Activated T-cell treated with anti-CD3 and anti-CD28 coated beads, Interleukin-2, amount 50 U/mL, for 72 hours (primary cell): ENCODE results near the gene RPS26. TPM values are rescaled to one million over a fixed set of nuclear protein-coding genes. Genes with fewer than 3 reads are reported as not detected.
"Not testable (repeated sequence)": the region's sequence is repeated elsewhere in the genome, so short reads cannot be mapped to it uniquely, and the experiment has no call there.

ENCODE experiments used
- ATAC-seq, 2 donors: fragments of 150-1000 bp; cut with Tn5 transposase; replicated peaks in 1 of 2; 2 replicates each; pipeline ENCODE4 v1.10.0; 2021; ENCODE audit warnings: moderate library complexity in 2 of 2, mild to moderate bottlenecking in 1 of 2
- DNase-seq, 2 donors: peaks; one replicate each; pipeline ENCODE4 v3.0.0; 2021 to 2022; ENCODE audit warnings: mixed read lengths in 1 of 2
- H3K27ac Mint-ChIP-seq: one replicate; pipeline ENCODE4 v1.8.0; 2022; ENCODE audit warnings: mild to moderate bottlenecking, moderate library complexity, mixed read lengths
- H3K27me3 Mint-ChIP-seq: one replicate; pipeline ENCODE4 v1.8.0; 2022; ENCODE audit warnings: low read depth, mixed read lengths
- H3K36me3 Mint-ChIP-seq, 2 donors: one replicate each; pipeline ENCODE4 v1.8.0; 2022; ENCODE audit warnings: mixed read lengths in 2 of 2, mild to moderate bottlenecking in 1 of 2; ENCODE audit not compliant: insufficient read depth in 2 of 2
- H3K4me1 Mint-ChIP-seq: one replicate; pipeline ENCODE4 v1.8.0; 2022; ENCODE audit warnings: low read depth, mixed read lengths
- H3K4me3 Mint-ChIP-seq, 2 donors: one replicate each; pipeline ENCODE4 v1.8.0; 2022; ENCODE audit warnings: mild to moderate bottlenecking in 2 of 2, mixed read lengths in 2 of 2, moderate library complexity in 2 of 2
- H3K9me3 Mint-ChIP-seq, 2 donors: one replicate each; pipeline ENCODE4 v1.8.0; 2022; ENCODE audit warnings: mixed read lengths in 2 of 2
- total RNA-seq, 2 donors: library from RNA; stranded (reverse); gene quantifications; one replicate each; pipeline ENCODE4 v1.2.3, GENCODE V29; 2022

The RPS26 gene
- total RNA-seq, 2 donors from 2014 or later: 23.0 to 28.9 TPM

- H3K4me3 Mint-ChIP-seq: no peak overlapping the region
- H3K27me3 Mint-ChIP-seq: no peaks in the 10 kb centered on the region
- peaks cover 6% of the 10 kb centered on the region for H3K4me1 Mint-ChIP-seq
- H3K27ac Mint-ChIP-seq: no peak overlapping the region
- DNase-seq (no peak), ATAC-seq (no peak)
- H3K36me3 Mint-ChIP-seq: no peaks in the 10 kb centered on the region
- no peaks in the 10 kb centered on the region for H3K9me3 Mint-ChIP-seq
Measured at GRCh38 chr12:56071648-56072047, 29.9 kb downstream of the RPS26 start.

GRCh38 chr12:56074396-56074795, 32.7 kb downstream of the RPS26 start:
- no peak for DNase-seq
- no peaks in the 10 kb centered on the region for H3K4me1 Mint-ChIP-seq
- no peak overlapping the region for H3K27ac Mint-ChIP-seq
- no peak overlapping the region for H3K4me3 Mint-ChIP-seq
- H3K9me3 Mint-ChIP-seq: no peaks in the 10 kb centered on the region
- no peak for ATAC-seq
- H3K27me3 Mint-ChIP-seq: no peaks in the 10 kb centered on the region
- no peaks in the 10 kb centered on the region for H3K36me3 Mint-ChIP-seq

GRCh38 chr12:56077966-56078365, 36.2 kb downstream of the RPS26 start:
- not testable (repeated sequence) for DNase-seq, H3K9me3 Mint-ChIP-seq, ATAC-seq, H3K36me3 Mint-ChIP-seq, H3K4me1 Mint-ChIP-seq, H3K27ac Mint-ChIP-seq
- H3K4me3 Mint-ChIP-seq: peak overlapping the region in 1 of 2 donors; percentile 36
- peaks cover 12% of the 10 kb centered on the region for H3K27me3 Mint-ChIP-seq

GRCh38 chr12:56078427-56078826, 36.7 kb downstream of the RPS26 start:
- ATAC-seq: no peak

GRCh38 chr12:56078931-56079722, 37.4 kb downstream of the RPS26 start:
- H3K27me3 Mint-ChIP-seq: peaks cover 19% of the 10 kb centered on the region
- H3K4me1 Mint-ChIP-seq: peaks cover 4% of the 10 kb centered on the region
- peak; percentile 57 to 65 for ATAC-seq
- no peaks in the 10 kb centered on the region for H3K36me3 Mint-ChIP-seq
- peak overlapping the region; percentile 82 to 88 for H3K4me3 Mint-ChIP-seq
- no peaks in the 10 kb centered on the region for H3K9me3 Mint-ChIP-seq
- DNase-seq: peak; percentile 63 to 64
- no peak overlapping the region for H3K27ac Mint-ChIP-seq

More at GRCh38 chr12:56078427-56078826, 36.7 kb downstream of the RPS26 start:
- Mint-ChIP-seq H3K27ac (no peak overlapping the region), H3K36me3 (no peaks in the 10 kb centered on the region), H3K4me1 (peaks cover 4% of the 10 kb centered on the region), H3K4me3 (peak overlapping the region; percentile 82 to 88), H3K27me3 (peaks cover 12% of the 10 kb centered on the region), H3K9me3 (no peaks in the 10 kb centered on the region)
- DNase-seq: no peak

- ATAC-seq: peak; percentile 88 to 92
- H3K27me3 Mint-ChIP-seq: peaks cover 19% of the 10 kb centered on the region
- H3K36me3 Mint-ChIP-seq: no peaks in the 10 kb centered on the region
- peak; percentile 68 to 78 for DNase-seq
- H3K27ac Mint-ChIP-seq: no peak within 1 kb of the TSS
- no peaks in the 10 kb centered on the region for H3K9me3 Mint-ChIP-seq
- H3K4me1 Mint-ChIP-seq: peaks cover 4% of the 10 kb centered on the region
- peak within 1 kb of the TSS; percentile 82 to 88 for H3K4me3 Mint-ChIP-seq
Measured at GRCh38 chr12:56079723-56080555, 38.2 kb downstream of the RPS26 start, which contains the start of gene ERBB3. TSS of gene ERBB3 (plus strand) at chr12:56080165. CDS start at chr12:56080301, 136 bp downstream.

GRCh38 chr12:56080556-56081138, 38.9 kb downstream of the RPS26 start:
- no peak for DNase-seq
- H3K36me3 Mint-ChIP-seq: no peaks in the 10 kb centered on the region
- no peaks in the 10 kb centered on the region for H3K9me3 Mint-ChIP-seq
- peaks cover 19% of the 10 kb centered on the region for H3K27me3 Mint-ChIP-seq
- H3K4me3 Mint-ChIP-seq: peak overlapping the region; percentile 82 to 88
- no peak overlapping the region for H3K27ac Mint-ChIP-seq
- H3K4me1 Mint-ChIP-seq: peaks cover 4% of the 10 kb centered on the region
- no peak for ATAC-seq

GRCh38 chr12:56081393-56082347, 40.0 kb downstream of the RPS26 start:
- H3K36me3 Mint-ChIP-seq: no peaks in the 10 kb centered on the region
- peaks cover 4% of the 10 kb centered on the region for H3K4me1 Mint-ChIP-seq
- H3K4me3 Mint-ChIP-seq: peak overlapping the region; percentile 3 to 12
- peaks cover 19% of the 10 kb centered on the region for H3K27me3 Mint-ChIP-seq
- DNase-seq: no peak
- peak overlapping the region; percentile 48 for H3K27ac Mint-ChIP-seq
- H3K9me3 Mint-ChIP-seq: no peaks in the 10 kb centered on the region
- ATAC-seq: no peak

GRCh38 chr12:56082382-56082781, 40.7 kb downstream of the RPS26 start:
- Mint-ChIP-seq H3K4me3 (no peak overlapping the region), H3K27me3 (peaks cover 19% of the 10 kb centered on the region), H3K4me1 (peaks cover 4% of the 10 kb centered on the region), H3K9me3 (no peaks in the 10 kb centered on the region), H3K36me3 (no peaks in the 10 kb centered on the region), H3K27ac (no peak overlapping the region)
- DNase-seq (no peak), ATAC-seq (no peak)

GRCh38 chr12:56082967-56083366, 41.2 kb downstream of the RPS26 start:
- Mint-ChIP-seq H3K4me3 (no peak overlapping the region), H3K27me3 (peaks cover 19% of the 10 kb centered on the region), H3K27ac (no peak overlapping the region), H3K4me1 (peaks cover 4% of the 10 kb centered on the region), H3K9me3 (no peaks in the 10 kb centered on the region), H3K36me3 (no peaks in the 10 kb centered on the region)
- ATAC-seq: no peak
- DNase-seq: no peak

GRCh38 chr12:56084958-56085543, 43.3 kb downstream of the RPS26 start:
- DNase-seq: peak; percentile 48 to 59

GRCh38 chr12:56086096-56086495, 44.4 kb downstream of the RPS26 start:
- DNase-seq (no peak), ATAC-seq (no peak)
- no peak overlapping the region for H3K4me3 Mint-ChIP-seq
- H3K27ac Mint-ChIP-seq: no peak overlapping the region
- H3K4me1 Mint-ChIP-seq: no peaks in the 10 kb centered on the region
- no peaks in the 10 kb centered on the region for H3K9me3 Mint-ChIP-seq
- no peaks in the 10 kb centered on the region for H3K36me3 Mint-ChIP-seq
- peaks cover 17% of the 10 kb centered on the region for H3K27me3 Mint-ChIP-seq

More at GRCh38 chr12:56084958-56085543, 43.3 kb downstream of the RPS26 start:
- peak; percentile 46 to 62 for ATAC-seq
- no peak overlapping the region for H3K27ac Mint-ChIP-seq
- no peaks in the 10 kb centered on the region for H3K9me3 Mint-ChIP-seq
- H3K4me3 Mint-ChIP-seq: no peak overlapping the region
- peaks cover 19% of the 10 kb centered on the region for H3K27me3 Mint-ChIP-seq
- H3K4me1 Mint-ChIP-seq: peaks cover 4% of the 10 kb centered on the region
- H3K36me3 Mint-ChIP-seq: no peaks in the 10 kb centered on the region
